Osteocyte (in vitro differentiated cells): ENCODE data around the gene IL1RAP. TPM values are rescaled to one million over a fixed set of nuclear protein-coding genes. Genes with fewer than 3 reads are reported as not detected.

Source experiments
- DNase-seq: peaks from one replicate; pipeline ENCODE4 v3.0.0; 2021; ENCODE audit warnings: mixed read lengths; ENCODE audit not compliant: unreplicated experiment; ENCODE audit errors: extremely low spot score
- H3K27ac Mint-ChIP-seq: one replicate; pipeline ENCODE4 v1.8.0; 2021; ENCODE audit warnings: mild to moderate bottlenecking, mixed read lengths; ENCODE audit not compliant: unreplicated experiment
- H3K27me3 Mint-ChIP-seq: one replicate; pipeline ENCODE4 v1.8.0; 2021; ENCODE audit warnings: mixed read lengths; ENCODE audit not compliant: unreplicated experiment
- H3K36me3 Mint-ChIP-seq: one replicate; pipeline ENCODE4 v1.8.0; 2021; ENCODE audit warnings: mixed read lengths; ENCODE audit not compliant: unreplicated experiment
- H3K4me1 Mint-ChIP-seq: one replicate; pipeline ENCODE4 v1.8.0; 2021; ENCODE audit warnings: mixed read lengths; ENCODE audit not compliant: unreplicated experiment
- H3K4me3 Mint-ChIP-seq: one replicate; pipeline ENCODE4 v1.8.0; 2021; ENCODE audit warnings: mild to moderate bottlenecking, moderate library complexity, mixed read lengths; ENCODE audit not compliant: unreplicated experiment
- H3K9me3 Mint-ChIP-seq: one replicate; pipeline ENCODE4 v1.8.0; 2021; ENCODE audit warnings: mixed read lengths; ENCODE audit not compliant: unreplicated experiment
- total RNA-seq: library from RNA; stranded (reverse); gene quantifications from 2 replicates; pipeline ENCODE4 v1.2.1, GENCODE V29; 2021
- TF ChIP-seq, protein P1 (sequence below): fragments of 200-600 bp; sonication (generic); IDR thresholded peaks from 2 replicates; pipeline ENCODE4 v1.5.0; 2021; ENCODE audit warnings: antibody characterized with exemption, mild to moderate bottlenecking, moderate library complexity

IL1RAP gene
- total RNA-seq, 1 donor from 2014 or later = 29.3 TPM

DNA sequence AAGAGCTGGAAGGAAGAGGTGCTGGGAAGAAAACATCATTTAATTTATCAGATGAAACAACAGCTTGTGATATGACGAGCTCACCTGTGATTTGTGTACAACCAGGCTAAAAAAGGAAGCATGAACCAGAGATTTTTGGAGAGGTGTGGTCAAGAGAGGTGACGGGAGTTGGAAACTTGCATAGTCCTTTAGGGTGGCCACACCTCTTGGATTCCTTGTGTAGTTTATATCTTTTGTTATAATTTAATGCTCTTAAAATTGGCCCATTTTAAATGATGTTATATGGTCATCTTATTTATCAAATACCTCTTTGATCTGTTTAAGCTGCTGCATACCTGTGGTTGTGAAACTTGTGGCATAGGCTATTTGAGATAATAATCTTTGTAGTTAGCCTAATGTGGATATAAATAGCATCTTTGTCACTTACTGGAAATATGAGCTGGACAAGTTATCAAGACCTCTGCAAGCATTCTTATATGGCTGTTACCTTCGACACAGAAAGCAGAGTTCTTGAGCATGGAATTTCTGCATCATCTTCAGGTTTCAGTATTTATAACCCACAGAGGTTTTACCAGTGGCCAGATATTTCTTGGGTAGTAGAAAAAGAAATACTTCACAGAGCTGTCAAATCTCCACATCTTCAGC, 49.1 kb downstream of the IL1RAP start:
- TF ChIP-seq, protein P1, sequence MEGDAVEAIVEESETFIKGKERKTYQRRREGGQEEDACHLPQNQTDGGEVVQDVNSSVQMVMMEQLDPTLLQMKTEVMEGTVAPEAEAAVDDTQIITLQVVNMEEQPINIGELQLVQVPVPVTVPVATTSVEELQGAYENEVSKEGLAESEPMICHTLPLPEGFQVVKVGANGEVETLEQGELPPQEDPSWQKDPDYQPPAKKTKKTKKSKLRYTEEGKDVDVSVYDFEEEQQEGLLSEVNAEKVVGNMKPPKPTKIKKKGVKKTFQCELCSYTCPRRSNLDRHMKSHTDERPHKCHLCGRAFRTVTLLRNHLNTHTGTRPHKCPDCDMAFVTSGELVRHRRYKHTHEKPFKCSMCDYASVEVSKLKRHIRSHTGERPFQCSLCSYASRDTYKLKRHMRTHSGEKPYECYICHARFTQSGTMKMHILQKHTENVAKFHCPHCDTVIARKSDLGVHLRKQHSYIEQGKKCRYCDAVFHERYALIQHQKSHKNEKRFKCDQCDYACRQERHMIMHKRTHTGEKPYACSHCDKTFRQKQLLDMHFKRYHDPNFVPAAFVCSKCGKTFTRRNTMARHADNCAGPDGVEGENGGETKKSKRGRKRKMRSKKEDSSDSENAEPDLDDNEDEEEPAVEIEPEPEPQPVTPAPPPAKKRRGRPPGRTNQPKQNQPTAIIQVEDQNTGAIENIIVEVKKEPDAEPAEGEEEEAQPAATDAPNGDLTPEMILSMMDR = no peak
- Mint-ChIP-seq H3K4me1 (peaks cover 14% of the 10 kb centered on the region), H3K27me3 (no peaks in the 10 kb centered on the region), H3K27ac (no peak overlapping the region), H3K36me3 (peaks cover 15% of the 10 kb centered on the region), H3K4me3 (no peak overlapping the region), H3K9me3 (peaks cover 12% of the 10 kb centered on the region)
- DNase-seq = no peak

DNA sequence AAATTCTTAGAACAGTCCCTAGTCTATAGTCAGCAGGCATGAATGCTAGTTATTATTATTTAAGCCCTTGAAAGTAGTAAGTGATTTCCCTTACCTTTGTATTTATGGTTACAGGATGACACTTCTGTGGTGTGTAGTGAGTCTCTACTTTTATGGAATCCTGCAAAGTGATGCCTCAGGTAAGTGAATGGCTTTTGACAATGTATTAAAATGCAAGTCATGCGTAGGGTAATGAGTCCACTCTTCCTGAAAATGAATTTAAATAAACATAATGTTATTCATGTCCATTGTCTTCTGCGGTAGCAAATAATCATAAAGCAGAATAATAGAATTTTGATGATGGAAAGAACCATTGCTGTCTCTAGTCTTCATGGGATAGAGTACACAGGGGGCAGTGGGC, 50.3 kb downstream of the IL1RAP start:
- no peak overlapping the region for H3K27ac Mint-ChIP-seq
- no peaks in the 10 kb centered on the region for H3K27me3 Mint-ChIP-seq
- no peak for DNase-seq
- peaks cover 4% of the 10 kb centered on the region for H3K9me3 Mint-ChIP-seq
- TF ChIP-seq, protein P1 = no peak
- H3K4me3 Mint-ChIP-seq = no peak overlapping the region
- peaks cover 8% of the 10 kb centered on the region for H3K36me3 Mint-ChIP-seq
- H3K4me1 Mint-ChIP-seq = peaks cover 14% of the 10 kb centered on the region

DNA sequence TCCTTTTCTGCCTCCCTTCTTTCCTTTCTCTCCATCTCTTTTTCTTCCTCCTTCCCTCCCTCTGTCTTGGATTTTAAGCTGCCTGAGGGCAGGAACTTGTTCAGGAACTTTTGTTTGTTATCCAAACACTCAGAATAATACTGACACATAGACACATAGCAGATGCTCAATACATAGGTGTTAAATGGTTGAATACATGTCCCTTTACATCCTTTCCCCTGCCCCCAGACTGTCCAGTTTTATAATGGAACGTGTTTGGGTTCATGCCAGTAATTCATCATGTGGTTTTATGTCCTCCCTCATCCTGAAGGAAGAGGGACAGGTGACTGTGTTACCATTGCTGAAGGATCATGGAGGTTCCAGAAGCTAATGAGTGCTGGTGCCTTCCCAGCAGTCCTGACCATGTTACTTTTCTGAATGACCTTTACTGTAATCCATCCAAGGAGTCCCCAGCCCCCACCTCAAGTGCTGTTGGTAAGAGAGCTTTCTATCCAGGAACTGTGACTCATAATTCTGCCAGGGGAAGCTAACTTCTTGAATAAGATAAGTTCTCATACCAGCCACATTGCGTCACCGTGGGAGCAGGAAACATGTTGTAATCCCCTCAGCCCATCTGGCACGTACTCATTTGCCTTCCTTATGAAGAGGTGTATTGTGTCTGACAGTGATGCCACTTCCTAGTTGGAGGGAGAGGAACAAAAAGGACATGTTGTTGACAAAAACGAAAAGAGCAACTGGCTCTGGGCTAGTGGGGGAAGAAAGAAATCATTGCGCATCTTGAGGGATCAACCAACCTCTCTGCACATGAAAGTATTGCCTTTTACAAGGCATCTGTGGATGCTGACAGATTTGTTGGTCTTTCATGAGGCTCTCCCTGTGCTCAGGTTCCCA, 52.4 kb downstream of the IL1RAP start:
- H3K9me3 Mint-ChIP-seq = peaks cover 4% of the 10 kb centered on the region
- peaks cover 22% of the 10 kb centered on the region for H3K4me1 Mint-ChIP-seq
- peak overlapping the region; percentile 70 for H3K27ac Mint-ChIP-seq
- TF ChIP-seq, protein P1 = no peak
- H3K4me3 Mint-ChIP-seq = no peak overlapping the region
- peaks cover 1% of the 10 kb centered on the region for H3K36me3 Mint-ChIP-seq
- no peaks in the 10 kb centered on the region for H3K27me3 Mint-ChIP-seq
- DNase-seq = peak; percentile 85

DNA sequence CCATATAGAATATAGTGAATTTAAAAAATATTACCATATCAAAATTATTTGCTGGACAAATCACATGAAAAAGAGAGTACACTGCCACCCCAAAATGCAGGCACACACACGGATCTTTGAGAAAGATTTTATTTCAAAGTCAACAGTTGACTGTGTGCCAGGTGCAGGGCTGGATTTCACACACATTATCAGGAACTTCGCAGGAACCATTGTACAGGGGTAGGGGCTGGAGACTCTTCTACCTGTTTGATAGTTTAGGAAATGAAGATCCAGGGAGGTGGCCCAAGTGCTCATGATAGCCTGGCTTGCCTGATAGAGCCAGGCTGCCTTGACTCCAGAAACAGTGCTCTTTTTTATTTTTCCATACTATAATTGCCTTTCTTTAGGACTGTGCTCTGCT, 54.2 kb downstream of the IL1RAP start:
- Mint-ChIP-seq H3K4me3 (no peak overlapping the region), H3K9me3 (peaks cover 4% of the 10 kb centered on the region), H3K36me3 (peaks cover 1% of the 10 kb centered on the region), H3K27ac (no peak overlapping the region), H3K27me3 (no peaks in the 10 kb centered on the region), H3K4me1 (peaks cover 23% of the 10 kb centered on the region)
- no peak for DNase-seq
- TF ChIP-seq, protein P1 = no peak

DNA sequence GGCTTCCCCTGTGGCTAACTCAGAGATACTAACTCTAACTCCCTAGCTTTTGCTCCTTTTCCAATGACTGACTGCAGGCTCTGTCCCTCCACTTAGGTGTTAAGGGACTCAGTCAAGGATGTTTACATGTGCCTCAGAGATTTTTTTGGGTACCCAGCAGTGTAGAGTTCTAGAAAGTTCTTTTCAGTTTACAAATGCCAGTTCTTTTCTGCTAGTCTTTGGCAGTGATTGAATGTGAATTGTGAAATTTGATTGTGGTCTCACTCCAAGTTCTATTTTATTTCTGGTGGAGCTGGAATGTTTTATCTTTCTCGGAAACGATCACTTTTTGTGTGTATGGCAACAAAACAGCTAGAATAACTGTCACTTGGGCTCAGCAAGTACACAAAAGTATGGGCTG, 60.6 kb downstream of the IL1RAP start:
- DNase-seq = no peak
- H3K36me3 Mint-ChIP-seq = peaks cover 2% of the 10 kb centered on the region
- peaks cover 6% of the 10 kb centered on the region for H3K4me1 Mint-ChIP-seq
- H3K4me3 Mint-ChIP-seq = no peak overlapping the region
- no peaks in the 10 kb centered on the region for H3K27me3 Mint-ChIP-seq
- TF ChIP-seq, protein P1 = no peak
- no peak overlapping the region for H3K27ac Mint-ChIP-seq
- no peaks in the 10 kb centered on the region for H3K9me3 Mint-ChIP-seq
